Spleen (tissue), 11 donors: ENCODE data around the gene MAP7D2. TPM values are rescaled to one million over a fixed set of nuclear protein-coding genes. Genes with fewer than 3 reads are reported as not detected.

Experiments
- DNase-seq: peaks from one replicate; pipeline ENCODE4 v3.0.0-alpha.2; 2020
- H3K27ac ChIP-seq, 8 donors: fragments of 200-600 bp; sonication (generic) in 7 of 8; 1 replicate in 4 of 8; 2 replicates in 4 of 8; pipeline versions ENCODE4 v1.5.0 to v1.8.0; 2016 to 2021; ENCODE audit warnings: inconsistent platforms in 4 of 8, mild to moderate bottlenecking in 4 of 8, moderate library complexity in 1 of 8
- H3K27me3 ChIP-seq, 7 donors: fragments of 200-600 bp; sonication (generic) in 6 of 7; replicated peaks in 1 of 7; 1 replicate in 4 of 7; 2 replicates in 3 of 7; pipeline versions ENCODE4 v1.5.0 to v1.8.0; 2016 to 2021; ENCODE audit warnings: inconsistent platforms in 3 of 7, mild to moderate bottlenecking in 1 of 7
- H3K36me3 ChIP-seq, 6 donors: fragments of 200-600 bp; sonication (generic) in 5 of 6; 1 replicate in 4 of 6; 2 replicates in 2 of 6; pipeline versions ENCODE4 v1.5.0 to v1.8.0; 2016 to 2021; ENCODE audit warnings: inconsistent platforms in 2 of 6
- H3K4me1 ChIP-seq, 6 donors: fragments of 200-600 bp; sonication (generic) in 5 of 6; 1 replicate in 3 of 6; 2 replicates in 3 of 6; pipeline versions ENCODE4 v1.5.0 to v1.8.0; 2016 to 2021; ENCODE audit warnings: inconsistent platforms in 3 of 6
- H3K4me3 ChIP-seq, 8 donors: fragments of 200-600 bp; sonication (generic) in 7 of 8; 1 replicate in 4 of 8; 2 replicates in 4 of 8; pipeline versions ENCODE4 v1.5.0 to v1.8.0; 2016 to 2021; ENCODE audit warnings: inconsistent platforms in 4 of 8, mild to moderate bottlenecking in 4 of 8, moderate library complexity in 2 of 8
- H3K9me3 ChIP-seq, 8 donors: fragments of 200-600 bp; sonication (generic) in 7 of 8; 1 replicate in 4 of 8; 2 replicates in 4 of 8; pipeline versions ENCODE4 v1.5.0 to v1.8.0; 2016 to 2021; ENCODE audit warnings: inconsistent platforms in 4 of 8
- CTCF ChIP-seq, 11 experiments: fragments of 200-600 bp in 7 of 11; fragments of 450-650 bp in 4 of 11; sonication (generic) in 4 of 11; IDR thresholded peaks in 8 of 11; conservative IDR thresholded peaks in 3 of 11; 1 replicate in 7 of 11; 2 replicates in 4 of 11; pipeline versions ENCODE4 v1.4.0 to v1.8.0; 2016 to 2021; ENCODE audit warnings: antibody characterized with exemption in 11 of 11, inconsistent platforms in 4 of 11, mild to moderate bottlenecking in 1 of 11
- POLR2A ChIP-seq, 3 donors: fragments of 450-650 bp; IDR thresholded peaks; one replicate each; pipeline ENCODE4 v1.5.1; 2017; ENCODE audit warnings: antibody characterized with exemption in 3 of 3, mild to moderate bottlenecking in 1 of 3
- POLR2AphosphoS5 ChIP-seq, 3 donors: sonication (generic); formaldehyde crosslinking; IDR thresholded peaks; one replicate each; pipeline ENCODE4 v1.5.1; 2017; ENCODE audit warnings: antibody characterized with exemption in 3 of 3
- WGBS, 5 donors: extraction: QIAGEN DNeasy Blood & Tissue Kit in 3 of 5; methylation state at CpG; one replicate each; pipeline versions ENCODE4 v1.1.5 to v1.1.7; 2013 to 2018; 5-methylcytosine and 5-hydroxymethylcytosine counted together
- intact Hi-C: fragments of 100-400 bp; cut with DNase I; formaldehyde crosslinking; loops from one replicate; pipeline ENCODE4 v1.15.0; 2023; ENCODE audit warnings: low total_unique reads
- polyA plus RNA-seq, 3 donors: library from polyadenylated mRNA; stranded (reverse); fragments of 200-250 nt; gene quantifications; one replicate each; pipeline ENCODE4 v1.2.1, GENCODE V29; 2013
- total RNA-seq, 7 donors: library from RNA; depleted of rRNA in 3 of 7; stranded (reverse); fragments of >200 nt in 3 of 7; fragmentation: NEBNext Ultra II Directional in 4 of 7; extraction: Animal tissue kit (Norgen Biotek cat#: 25700) in 4 of 7; gene quantifications; one replicate each; pipeline versions ENCODE4 v1.1.0 to v1.2.1, GENCODE V29; 2016 to 2021
- donor health status: healthy with polysubstance abuse.
- donor health status: DM: no; HTN: no; CAD: no; lungs with moderate emphysema.
- donor health status: DM: no; HTN: no; CAD: no.
- donor health status: Bipolar disorder and iron deficiency.
- donor health status: healthy.
- donor health status: DM: no; HTN: no; CAD: no.
- donor health status: DM: yes; HTN: yes; CAD: no.

The MAP7D2 gene
- total and polyA plus RNA-seq, 10 donors, result 0.02 to 0.67 (median 0.47) TPM; not detected in 3

GRCh38 chrX:20016616-20016945 lies 100.1 kb downstream of the MAP7D2 start:
- WGBS, 5 donors, result 83 to 97% (median 86%) methylated on average over 2 of the region's 2 CpGs
- DNase-seq, result no peak

GRCh38 chrX:20015945-20016615 lies 100.6 kb downstream of the MAP7D2 start:
- DNase-seq, result no peak
- intact Hi-C loops, result no loop called here
- Histone ChIP-seq H3K9me3 (peaks cover 0 to 36% (median 16%) of the 10 kb centered on the region in 8 donors), H3K36me3 (no peaks in the 10 kb centered on the region), H3K4me3 (no peak overlapping the region), H3K27ac (no peak overlapping the region), H3K4me1 (no peaks in the 10 kb centered on the region), H3K27me3 (no peaks in the 10 kb centered on the region)
- TF ChIP-seq POLR2A (IDR thresholded peaks at IDR 0.05), result no peak
- no peak for TF ChIP-seq CTCF (IDR thresholded peaks at IDR 0.05 in 8 of 11, conservative IDR thresholded peaks at IDR 0.05 in 3 of 11)
- no peak for TF ChIP-seq POLR2AphosphoS5 (IDR thresholded peaks at IDR 0.05)
- 81 to 89% (median 83%) methylated on average over 9 of the region's 9 CpGs for whole genome bisulfite sequencing, 5 donors

More at GRCh38 chrX:20016616-20016945, 100.1 kb downstream of the MAP7D2 start:
- H3K4me3 ChIP-seq, result no peak overlapping the region
- no peak overlapping the region for H3K27ac ChIP-seq
- H3K27me3 ChIP-seq, result no peaks in the 10 kb centered on the region
- no peaks in the 10 kb centered on the region for H3K4me1 ChIP-seq
- peaks cover 0 to 36% (median 16%) of the 10 kb centered on the region in 8 donors for H3K9me3 ChIP-seq
- TF ChIP-seq POLR2AphosphoS5 (IDR thresholded peaks at IDR 0.05) (no peak), POLR2A (IDR thresholded peaks at IDR 0.05) (no peak), CTCF (IDR thresholded peaks at IDR 0.05 in 8 of 11, conservative IDR thresholded peaks at IDR 0.05 in 3 of 11) (no peak)
- no peaks in the 10 kb centered on the region for H3K36me3 ChIP-seq
- intact Hi-C loops, result no loop called here

- Histone ChIP-seq H3K36me3 (no peaks in the 10 kb centered on the region), H3K27ac (no peak overlapping the region), H3K4me3 (no peak overlapping the region), H3K9me3 (peaks cover 0 to 36% (median 16%) of the 10 kb centered on the region in 8 donors), H3K4me1 (no peaks in the 10 kb centered on the region), H3K27me3 (no peaks in the 10 kb centered on the region)
- no peak for TF ChIP-seq POLR2AphosphoS5 (IDR thresholded peaks at IDR 0.05)
- no peak for TF ChIP-seq POLR2A (IDR thresholded peaks at IDR 0.05)
- TF ChIP-seq CTCF (IDR thresholded peaks at IDR 0.05 in 8 of 11, conservative IDR thresholded peaks at IDR 0.05 in 3 of 11), result no peak
- intact Hi-C loops, result no loop called here
- 25 to 47% (median 35%) methylated on average over 1 of the region's 1 CpG; no CpG with 5 or more reads in 1 of the 5 donors for WGBS, 5 donors
- DNase-seq, result no peak
These were observed 101.3 kb downstream of the MAP7D2 start for GRCh38 chrX:20015422-20015821.

- intact Hi-C loops, result no loop called here
- Histone ChIP-seq H3K9me3 (peaks cover 0 to 28% (median 13%) of the 10 kb centered on the region in 8 donors), H3K27ac (no peak overlapping the region), H3K4me1 (no peaks in the 10 kb centered on the region), H3K36me3 (no peaks in the 10 kb centered on the region), H3K27me3 (no peaks in the 10 kb centered on the region), H3K4me3 (no peak overlapping the region)
- WGBS, 5 donors, result 78 to 92% (median 89%) methylated on average over 3 to 4 of the region's 4 CpGs
- DNase-seq, result no peak
- TF ChIP-seq POLR2AphosphoS5 (IDR thresholded peaks at IDR 0.05) (no peak), POLR2A (IDR thresholded peaks at IDR 0.05) (no peak), CTCF (IDR thresholded peaks at IDR 0.05 in 8 of 11, conservative IDR thresholded peaks at IDR 0.05 in 3 of 11) (no peak)
These were observed 105.1 kb downstream of the MAP7D2 start for GRCh38 chrX:20011608-20012007.
